K562 (cell line): Measurements from ENCODE around the gene OR8U1. TPM values are rescaled to one million over a fixed set of nuclear protein-coding genes. Genes with fewer than 3 reads are reported as not detected.
"Not testable (repeated sequence)": the region's sequence is repeated elsewhere in the genome, so short reads cannot be mapped to it uniquely, and the experiment has no call there.

Source experiments
- ATAC-seq: fragments of 200-7000 bp; cut with Tn5 transposase; 3 replicates; pipeline ENCODE4 v1.9.1; 2020; ENCODE audit warnings: moderate library complexity
- BruUV-seq: library from RNA; stranded (reverse); fragments of 400-500 nt; replicated peaks from 2 replicates; lab custom pipeline; 2021; lab: Mats Ljungman, UMichigan
- CTCF ChIA-PET: fragments of 300-600 bp; formaldehyde crosslinking; extraction: SDS; loops from one replicate; lab custom pipeline; 2021; ENCODE audit warnings: low intra/inter-chr PET ratio; lab: Yijun Ruan, JAX
- POLR2A ChIA-PET: fragments of 300-600, 350-650 bp; sonication (Branson Sonifier 250); formaldehyde crosslinking; extraction: SDS; loops from one replicate; lab custom pipeline; 2021; ENCODE audit warnings: antibody characterized with exemption, inconsistent platforms; lab: Yijun Ruan, JAX
- DNase-seq, 4 experiments: peaks; one replicate each; pipeline versions ENCODE4 v3.0.0 to v3.0.0-alpha.2; 2011 to 2018; ENCODE audit warnings: low spot score in 3 of 4, mixed read lengths in 3 of 4; ENCODE audit errors: extremely low read depth in 1 of 4
- FAIRE-seq: peaks from 2 replicates; lab custom pipeline; 2011; peaks lifted over from hg19 to GRCh38; lab: Jason Lieb, UNC
- H2AFZ ChIP-seq: 2 replicates; pipeline ENCODE4 v1.6.0; 2011; ENCODE audit warnings: low read depth, low read length, control low read depth, inconsistent platforms
- H3K27ac ChIP-seq: fragments of 200-600 bp; 3 replicates; pipeline ENCODE4 v1.8.0; 2011; ENCODE audit warnings: low read depth, mild to moderate bottlenecking, control low read depth, inconsistent platforms, low read length, moderate library complexity, mixed read lengths; ENCODE audit errors: extremely low read depth
- H3K27me3 ChIP-seq, 2 experiments: fragments of 300-600 bp in 1 of 2; 2 replicates in 1 of 2; 3 replicates in 1 of 2; pipeline versions ENCODE4 v1.6.0 to v1.8.0; 2011; ENCODE audit warnings: inconsistent platforms in 2 of 2, low read length in 2 of 2, mild to moderate bottlenecking in 1 of 2, mixed read lengths in 1 of 2, moderate library complexity in 1 of 2; ENCODE audit not compliant: control insufficient read depth in 2 of 2, insufficient read depth in 2 of 2
- H3K36me3 ChIP-seq: fragments of 300-600 bp; 3 replicates; pipeline ENCODE4 v1.8.0; 2011; ENCODE audit warnings: mild to moderate bottlenecking, low read length, inconsistent platforms; ENCODE audit not compliant: control insufficient read depth, insufficient read depth
- H3K4me1 ChIP-seq, 2 experiments: fragments of 200-600 bp in 1 of 2; replicated peaks in 1 of 2; 2 replicates in 1 of 2; 3 replicates in 1 of 2; pipeline versions ENCODE4 v1.5.1 to v1.8.0; 2011; ENCODE audit warnings: inconsistent platforms in 2 of 2, low read length in 2 of 2, mild to moderate bottlenecking in 1 of 2, mixed read lengths in 1 of 2, moderate library complexity in 1 of 2; ENCODE audit not compliant: control insufficient read depth in 2 of 2, insufficient read depth in 2 of 2
- H3K4me2 ChIP-seq: 2 replicates; pipeline ENCODE4 v1.6.1; 2011; ENCODE audit warnings: low read length, control low read depth, inconsistent platforms, mixed read lengths; ENCODE audit not compliant: insufficient read depth
- H3K4me3 ChIP-seq: fragments of 200-600 bp; sonication (generic), shearing (Covaris generic); 2 replicates; pipeline ENCODE4 v1.5.1; 2016; ENCODE audit warnings: control low read depth, inconsistent platforms
- H3K79me2 ChIP-seq: fragments of 200-600 bp; 3 replicates; pipeline ENCODE4 v1.8.0; 2011; ENCODE audit warnings: low read length, inconsistent platforms; ENCODE audit not compliant: control insufficient read depth, insufficient read depth
- H3K9ac ChIP-seq, 2 experiments: 2 replicates each; pipeline versions ENCODE4 v1.6.0 to v1.6.1; 2011; ENCODE audit warnings: low read depth in 2 of 2, low read length in 2 of 2, control low read depth in 1 of 2, inconsistent platforms in 1 of 2, mild to moderate bottlenecking in 1 of 2, mixed read lengths in 1 of 2; ENCODE audit not compliant: insufficient read depth in 1 of 2
- H3K9me1 ChIP-seq: one replicate; pipeline ENCODE4 v1.6.0; 2011; ENCODE audit warnings: inconsistent platforms, mild to moderate bottlenecking, low read length, moderate library complexity; ENCODE audit not compliant: control insufficient read depth, insufficient read depth
- H3K9me3 ChIP-seq: replicated peaks from 2 replicates; pipeline ENCODE4 v1.5.1; 2011; ENCODE audit warnings: low read depth, low read length, inconsistent platforms; ENCODE audit not compliant: control insufficient read depth, insufficient read depth
- H4K20me1 ChIP-seq: replicated peaks from 2 replicates; pipeline ENCODE4 v1.6.1; 2011; ENCODE audit warnings: low read length, inconsistent platforms, mixed read lengths; ENCODE audit not compliant: control insufficient read depth, insufficient read depth
- CREB1 ChIP-seq, 2 experiments: sonication (generic) in 1 of 2; formaldehyde crosslinking in 1 of 2; IDR thresholded peaks; 2 replicates each; pipeline versions ENCODE4 v1.6.1 to v1.8.0; 2012 to 2022; ENCODE audit warnings: inconsistent platforms in 1 of 2, mild to moderate bottlenecking in 1 of 2, missing genetic modification reagents in 1 of 2, moderate library complexity in 1 of 2
- DNMT1 ChIP-seq: fragments of 450-650 bp; IDR thresholded peaks from 2 replicates; pipeline ENCODE4 v1.6.1; 2016; ENCODE audit warnings: antibody characterized with exemption, mild to moderate bottlenecking
- MAFG ChIP-seq: fragments of 450-650 bp; conservative IDR thresholded peaks from 2 replicates; pipeline ENCODE4 v1.6.1; 2016; ENCODE audit warnings: missing genetic modification characterization, missing compliant biosample characterization
- ZNF12 ChIP-seq: sonication (generic); formaldehyde crosslinking; IDR thresholded peaks from 2 replicates; pipeline ENCODE4 v1.4.0; 2020; ENCODE audit warnings: mild to moderate bottlenecking, missing genetic modification reagents
- WGBS: fragments of 100-300 bp; shearing (Covaris generic); methylation state at CpG from one replicate; pipeline ENCODE4 v1.1.6; 2016; ENCODE audit warnings: low coverage, mixed read lengths; ENCODE audit not compliant: insufficient coverage; ENCODE audit errors: missing lambda C conversion rate; 5-methylcytosine and 5-hydroxymethylcytosine counted together
- in situ Hi-C: fragments of 300-500 bp; cut with MboI; formaldehyde crosslinking; loops from 4 replicates; pipeline ENCODE4 v1.15.0; 2018; ENCODE audit warnings: inconsistent platforms, mixed read lengths
- intact Hi-C: fragments of 100-400 bp; cut with micrococcal nuclease; formaldehyde crosslinking; loops from 2 replicates; pipeline ENCODE4 v1.14.2; 2022
- polyA plus RNA-seq, 8 experiments: library from polyadenylated mRNA; depleted of rRNA in 4 of 8; stranded (reverse) in 5 of 8; unstranded in 3 of 8; fragments of >200 nt; fragmentation: Nextera tagmentation in 2 of 8; fragmentation: Illumina TruSeq in 1 of 8; extraction: Ambion mirVana in 2 of 8; extraction: Trizol in 1 of 8; gene quantifications; 2 replicates each; pipeline versions ENCODE4 v1.2.1 to v1.2.3, GENCODE V29; 2011 to 2014; ENCODE audit warnings: inconsistent platforms in 1 of 8, missing spikeins in 1 of 8
- total RNA-seq, 7 experiments: library from RNA; depleted of rRNA in 6 of 7; stranded (reverse); fragments of >200 nt in 6 of 7; fragmentation: Illumina TruSeq in 2 of 7; extraction: Trizol in 2 of 7; gene quantifications; 2 replicates each; pipeline versions ENCODE4 v1.2.1 to v1.2.3, GENCODE V29; 2011 to 2021; ENCODE audit warnings: low replicate concordance in 1 of 7
- TF ChIP-seq, protein P1 (sequence below): sonication (generic); formaldehyde crosslinking; IDR thresholded peaks from 2 replicates; pipeline ENCODE4 v1.8.1; 2023; ENCODE audit warnings: mild to moderate bottlenecking, missing genetic modification reagents
- TF ChIP-seq, protein P2 (sequence below): fragments of 250-450 bp; sonication (Bioruptor Pico); IDR thresholded peaks from 2 replicates; pipeline ENCODE4 v1.4.0; 2020; ENCODE audit warnings: mild to moderate bottlenecking, moderate library complexity, borderline replicate concordance

OR8U1 gene
- total and polyA plus RNA-seq, 9 of the 15 experiments (the other 6 are each of a cell fraction or from before 2014, with no cell fraction given): not detected

DNA sequence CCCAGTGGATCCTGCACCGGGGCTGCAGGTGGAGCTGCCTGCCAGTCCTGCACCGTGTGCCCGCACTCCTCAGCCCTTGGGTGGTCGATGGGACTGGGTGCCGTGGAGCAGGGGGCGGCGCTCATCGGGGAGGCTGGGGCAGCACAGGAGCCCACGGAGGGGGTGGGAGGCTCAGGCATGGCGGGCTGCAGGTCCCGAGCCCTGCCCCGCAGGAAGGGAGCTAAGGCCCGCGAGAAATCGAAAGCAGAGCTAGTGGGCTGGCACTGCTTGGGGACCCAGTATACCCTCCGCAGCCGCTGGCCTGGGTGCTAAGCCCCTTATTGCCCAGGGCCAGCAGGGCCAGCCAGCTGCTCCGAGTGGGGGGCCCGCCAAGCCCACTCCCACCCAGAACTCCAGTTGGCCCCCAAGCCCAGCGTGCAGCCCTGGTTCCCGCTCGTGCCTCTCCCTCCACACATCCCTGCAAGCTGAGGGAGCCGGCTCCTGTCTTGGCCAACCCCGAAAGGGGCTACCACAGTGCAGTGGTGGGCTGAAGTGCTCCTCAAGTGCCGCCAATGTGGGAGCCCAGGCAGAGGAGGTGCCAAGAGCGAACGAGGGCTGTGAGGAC is 26.5 kb downstream of the OR8U1 start:
- BruUV-seq, in situ Hi-C loops, DNase-seq, H3K9me3 ChIP-seq, CTCF ChIA-PET, H3K9me1 ChIP-seq, H3K4me3 ChIP-seq, H2AFZ ChIP-seq, H3K79me2 ChIP-seq, H3K4me1 ChIP-seq, H3K27me3 ChIP-seq, H3K36me3 ChIP-seq, H3K27ac ChIP-seq, H3K4me2 ChIP-seq, ATAC-seq, FAIRE-seq, intact Hi-C loops, POLR2A ChIA-PET, H3K9ac ChIP-seq, H4K20me1 ChIP-seq: not testable (repeated sequence)
- WGBS: 3% methylated on average over 13 of the region's 27 CpGs

DNA sequence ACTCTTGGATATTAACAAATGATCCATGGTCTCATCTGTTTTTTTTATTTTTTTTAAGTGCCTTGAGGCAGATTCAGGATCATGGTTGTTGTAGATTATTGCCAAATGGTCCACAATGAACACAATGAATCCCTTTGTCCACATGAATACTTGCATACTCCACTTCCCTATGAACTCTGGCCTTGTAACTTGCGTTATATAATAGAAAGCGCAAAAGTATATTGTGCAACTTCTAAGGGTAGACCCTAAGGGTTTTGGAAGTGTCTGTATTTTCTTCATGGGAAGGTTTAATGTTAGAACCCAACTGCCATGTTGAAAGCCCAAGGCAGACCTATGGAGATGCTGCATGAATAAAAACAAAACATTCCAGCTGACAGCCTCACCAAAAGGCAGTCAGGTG is 29.0 kb downstream of the OR8U1 start:
- no peaks in the 10 kb centered on the region for H3K9me1 ChIP-seq
- no peak overlapping the region for H3K4me3 ChIP-seq
- 5% methylated on average over 2 of the region's 2 CpGs for WGBS
- ATAC-seq (no peak), FAIRE-seq (no peak), DNase-seq (no peak)
- H3K27me3 ChIP-seq: no peaks in the 10 kb centered on the region
- no peaks in the 10 kb centered on the region for H4K20me1 ChIP-seq
- no peak overlapping the region for H3K27ac ChIP-seq
- no peaks in the 10 kb centered on the region for H3K9me3 ChIP-seq
- H3K4me1 ChIP-seq: no peaks in the 10 kb centered on the region
- H3K36me3 ChIP-seq: no peaks in the 10 kb centered on the region
- no peak overlapping the region for H2AFZ ChIP-seq
- POLR2A ChIA-PET: no interaction called here
- in situ Hi-C loops (no loop called here), intact Hi-C loops (no loop called here)
- TF ChIP-seq MAFG (no peak), DNMT1 (no peak), CREB1 (IDR thresholded peaks at IDR 0.05) (no peak), CREB1 (CRISPR knock-in tag; IDR thresholded peaks at IDR 0.05) (no peak), ZNF12 (CRISPR knock-in tag) (no peak)
- TF ChIP-seq, protein P1, sequence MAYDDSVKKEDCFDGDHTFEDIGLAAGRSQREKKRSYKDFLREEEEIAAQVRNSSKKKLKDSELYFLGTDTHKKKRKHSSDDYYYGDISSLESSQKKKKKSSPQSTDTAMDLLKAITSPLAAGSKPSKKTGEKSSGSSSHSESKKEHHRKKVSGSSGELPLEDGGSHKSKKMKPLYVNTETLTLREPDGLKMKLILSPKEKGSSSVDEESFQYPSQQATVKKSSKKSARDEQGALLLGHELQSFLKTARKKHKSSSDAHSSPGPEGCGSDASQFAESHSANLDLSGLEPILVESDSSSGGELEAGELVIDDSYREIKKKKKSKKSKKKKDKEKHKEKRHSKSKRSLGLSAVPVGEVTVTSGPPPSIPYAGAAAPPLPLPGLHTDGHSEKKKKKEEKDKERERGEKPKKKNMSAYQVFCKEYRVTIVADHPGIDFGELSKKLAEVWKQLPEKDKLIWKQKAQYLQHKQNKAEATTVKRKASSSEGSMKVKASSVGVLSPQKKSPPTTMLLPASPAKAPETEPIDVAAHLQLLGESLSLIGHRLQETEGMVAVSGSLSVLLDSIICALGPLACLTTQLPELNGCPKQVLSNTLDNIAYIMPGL (CRISPR knock-in tag): no peak
- TF ChIP-seq, protein P2, sequence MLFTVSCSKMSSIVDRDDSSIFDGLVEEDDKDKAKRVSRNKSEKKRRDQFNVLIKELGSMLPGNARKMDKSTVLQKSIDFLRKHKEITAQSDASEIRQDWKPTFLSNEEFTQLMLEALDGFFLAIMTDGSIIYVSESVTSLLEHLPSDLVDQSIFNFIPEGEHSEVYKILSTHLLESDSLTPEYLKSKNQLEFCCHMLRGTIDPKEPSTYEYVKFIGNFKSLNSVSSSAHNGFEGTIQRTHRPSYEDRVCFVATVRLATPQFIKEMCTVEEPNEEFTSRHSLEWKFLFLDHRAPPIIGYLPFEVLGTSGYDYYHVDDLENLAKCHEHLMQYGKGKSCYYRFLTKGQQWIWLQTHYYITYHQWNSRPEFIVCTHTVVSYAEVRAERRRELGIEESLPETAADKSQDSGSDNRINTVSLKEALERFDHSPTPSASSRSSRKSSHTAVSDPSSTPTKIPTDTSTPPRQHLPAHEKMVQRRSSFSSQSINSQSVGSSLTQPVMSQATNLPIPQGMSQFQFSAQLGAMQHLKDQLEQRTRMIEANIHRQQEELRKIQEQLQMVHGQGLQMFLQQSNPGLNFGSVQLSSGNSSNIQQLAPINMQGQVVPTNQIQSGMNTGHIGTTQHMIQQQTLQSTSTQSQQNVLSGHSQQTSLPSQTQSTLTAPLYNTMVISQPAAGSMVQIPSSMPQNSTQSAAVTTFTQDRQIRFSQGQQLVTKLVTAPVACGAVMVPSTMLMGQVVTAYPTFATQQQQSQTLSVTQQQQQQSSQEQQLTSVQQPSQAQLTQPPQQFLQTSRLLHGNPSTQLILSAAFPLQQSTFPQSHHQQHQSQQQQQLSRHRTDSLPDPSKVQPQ: no peak
- H3K79me2 ChIP-seq: no peaks in the 10 kb centered on the region
- H3K4me2 ChIP-seq: no peak overlapping the region
- CTCF ChIA-PET: no interaction called here
- no TSS peak for BruUV-seq
- no peak overlapping the region for H3K9ac ChIP-seq
